SKM-1 (cell line): Measurements from ENCODE around the gene THOC7.

Experiments
- DNase-seq: peaks from one replicate; lab custom pipeline; 2025; ENCODE audit not compliant: unreplicated experiment; lab: John Stamatoyannopoulos, UW

THOC7 gene

GRCh38 chr3:63845215-63845614, 18.4 kb downstream of the THOC7 start:
- no peak for DNase-seq

DNA sequence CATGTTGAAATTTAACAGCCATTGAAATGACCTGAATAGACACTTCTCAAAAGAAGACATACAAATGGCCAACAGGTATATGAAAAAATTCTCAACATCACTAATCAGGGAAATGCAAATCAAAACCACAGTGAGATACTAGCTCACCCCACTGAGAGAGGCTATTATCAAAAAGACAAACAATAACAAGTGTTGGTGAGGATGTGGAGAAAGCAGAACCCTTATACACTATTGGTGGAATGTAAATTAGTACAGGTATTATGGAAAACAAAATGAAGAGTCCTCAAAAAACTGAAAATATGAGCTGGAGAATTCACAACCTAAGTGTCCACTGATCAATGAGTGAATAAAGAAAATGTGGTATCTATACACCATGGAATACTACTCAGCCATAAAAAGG, 21.5 kb downstream of the THOC7 start:
- no peak for DNase-seq

DNA sequence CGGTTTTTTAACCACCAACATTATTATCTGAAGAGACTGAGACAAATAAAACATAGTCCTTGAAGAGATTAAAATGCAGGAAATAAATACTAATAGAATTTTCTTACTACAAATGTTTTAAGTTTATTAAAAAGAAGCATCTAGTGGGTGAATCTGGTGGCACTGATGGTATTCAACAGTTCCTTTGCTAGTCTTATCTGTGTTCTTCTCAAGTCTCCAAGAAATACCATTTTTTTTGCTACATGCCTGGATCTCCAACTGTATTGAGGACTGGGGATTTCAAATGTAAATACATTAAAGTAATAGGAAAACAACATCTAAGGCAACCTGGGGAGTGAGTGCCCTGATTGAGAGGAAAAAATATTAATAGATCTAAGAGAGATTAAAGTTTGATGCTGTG, 21.9 kb downstream of the THOC7 start:
- DNase-seq, result no peak

GRCh38 chr3:63832395-63832794, 31.2 kb downstream of the THOC7 start:
- no peak for DNase-seq

- DNase-seq, result no peak
These were observed 33.1 kb downstream of the THOC7 start for GRCh38 chr3:63830526-63830925.

DNA sequence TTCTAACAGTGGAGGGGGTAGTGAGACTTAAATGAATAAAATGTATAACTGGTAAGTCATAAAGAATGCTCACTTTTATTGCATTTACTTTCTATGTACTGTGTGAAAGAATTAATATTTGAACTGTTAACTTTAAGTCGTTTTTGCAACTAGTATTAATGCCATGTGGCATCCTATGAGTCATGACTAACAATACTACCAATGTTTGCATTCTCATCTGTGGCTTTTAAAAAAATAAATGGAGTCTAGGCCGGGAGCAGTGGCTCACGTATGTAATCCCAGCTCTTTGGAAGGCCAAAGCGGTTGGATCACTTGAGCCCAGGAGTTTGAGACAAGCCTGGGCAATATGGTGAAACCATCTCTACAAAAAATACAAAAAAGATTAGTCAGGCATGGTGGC, 39.3 kb downstream of the THOC7 start:
- DNase-seq, result no peak

DNA sequence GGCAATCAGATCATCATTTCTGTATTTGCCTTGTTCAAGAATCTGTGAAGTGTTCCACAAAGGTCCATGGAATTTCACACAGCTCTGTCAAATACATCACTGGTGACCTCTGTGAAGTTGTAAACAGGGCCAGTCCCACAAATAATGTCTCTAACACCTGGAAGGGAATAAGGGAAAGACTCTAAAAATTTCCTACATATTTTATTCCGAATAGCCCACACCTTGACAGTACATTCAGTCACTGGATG, 44.5 kb downstream of the THOC7 start, which contains the start of gene C3orf49:
TSS of gene C3orf49 (plus strand) at position 149 of the 248 bp plus-strand sequence. CDS start 173 bp downstream, outside the sequence.
- DNase-seq, result no peak

- peak; percentile 39 for DNase-seq
These were observed 45.1 kb downstream of the THOC7 start for GRCh38 chr3:63818282-63819150.

DNA sequence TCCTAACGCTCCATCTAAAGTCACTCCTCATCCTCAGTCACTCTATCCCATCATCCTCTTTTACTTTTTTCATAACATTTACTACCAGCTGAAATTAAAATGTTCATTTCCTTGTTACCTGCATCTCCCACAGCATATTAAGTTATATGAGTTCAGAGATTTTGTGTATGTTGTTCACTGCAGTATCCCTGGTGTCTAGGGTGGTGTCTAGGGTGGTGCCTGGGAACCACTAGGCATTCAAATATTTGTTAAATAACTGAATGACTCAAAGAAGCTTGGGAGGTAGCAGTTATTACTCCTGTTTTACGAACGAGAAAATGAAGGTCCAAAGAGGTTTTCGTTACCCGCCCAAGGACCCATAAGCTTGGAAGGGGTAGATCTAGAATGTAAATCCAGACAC, 46.4 kb downstream of the THOC7 start:
- no peak for DNase-seq

DNA sequence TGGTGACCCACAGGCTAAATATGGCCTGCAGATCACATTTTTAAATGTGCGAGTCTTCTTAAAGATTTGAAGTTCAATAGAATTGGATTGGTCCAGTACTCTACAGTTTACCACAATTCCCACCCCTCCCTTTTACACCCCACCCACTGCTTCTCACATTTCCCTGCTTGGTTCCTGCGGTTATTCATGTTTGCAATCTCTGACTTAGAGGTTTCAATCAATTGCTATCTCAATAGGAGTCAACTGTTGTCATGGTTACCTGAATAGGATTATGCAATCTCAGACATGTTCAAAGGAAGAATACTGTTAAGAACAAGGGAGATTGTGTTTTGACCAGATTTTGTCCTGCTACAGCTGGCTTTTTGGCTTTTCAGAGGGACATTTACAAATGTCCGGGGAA, 49.4 kb downstream of the THOC7 start:
- no peak for DNase-seq

DNA sequence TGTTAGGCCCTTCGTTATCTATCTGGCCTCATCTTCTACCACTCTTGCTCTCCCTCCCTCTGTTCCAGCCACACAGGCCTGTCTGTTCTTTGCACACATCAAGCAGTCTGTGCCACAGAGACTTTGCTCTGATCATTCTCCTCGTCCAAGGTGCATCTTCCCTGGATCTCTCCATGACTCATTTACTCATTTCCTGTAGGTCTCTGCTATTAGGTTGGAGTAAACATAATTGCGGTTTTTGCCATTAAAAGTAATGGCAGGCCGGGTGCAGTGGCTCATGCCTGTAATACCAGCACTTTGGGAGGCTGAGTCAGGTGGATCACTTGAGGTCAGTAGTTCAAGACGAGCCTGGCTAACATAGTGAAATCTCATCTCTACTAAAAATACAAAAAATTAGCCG, 54.0 kb downstream of the THOC7 start:
- no peak for DNase-seq

DNA sequence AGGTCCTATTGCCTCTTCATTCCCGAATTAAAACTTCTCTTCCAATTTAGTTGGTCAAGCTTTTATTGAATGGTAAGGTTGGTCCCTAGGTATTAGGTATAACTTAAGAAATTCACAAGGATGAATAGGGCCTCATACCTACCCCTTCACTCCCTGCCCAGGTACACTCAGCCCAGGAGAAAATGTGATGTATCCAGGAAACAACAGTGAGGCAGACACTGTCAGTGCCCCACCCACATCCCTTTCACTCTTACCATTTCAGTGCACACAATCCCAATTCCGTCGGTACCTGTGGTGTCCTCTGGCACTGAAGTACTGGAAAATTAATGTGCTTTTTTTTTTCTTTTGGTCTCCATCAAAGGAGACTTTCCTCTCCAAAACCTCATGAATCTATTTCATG, 55.0 kb downstream of the THOC7 start:
- no peak for DNase-seq

GRCh38 chr3:63807961-63808565, 55.5 kb downstream of the THOC7 start:
- DNase-seq, result peak; percentile 50

DNA sequence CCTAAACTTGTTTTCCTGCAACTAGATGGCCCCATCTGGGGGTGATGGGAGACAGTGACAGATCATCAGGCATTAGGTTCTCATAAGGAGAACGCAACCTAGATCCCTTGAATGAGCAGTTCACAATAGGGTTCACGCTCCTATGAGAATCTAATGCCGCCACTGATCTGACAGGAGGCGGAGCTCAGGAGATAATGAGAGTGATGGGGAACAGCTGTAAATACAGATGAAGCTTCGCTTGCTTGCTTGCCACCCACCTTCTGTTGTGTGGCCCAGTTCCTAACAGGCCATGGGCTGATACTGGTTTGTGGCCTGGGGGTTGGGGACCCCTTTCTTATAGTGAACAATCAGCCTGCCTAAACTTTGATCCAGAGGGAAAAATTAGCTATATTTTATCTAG, 59.7 kb downstream of the THOC7 start:
- DNase-seq, result no peak

GRCh38 chr3:63800097-63800496, 63.5 kb downstream of the THOC7 start:
- no peak for DNase-seq

DNA sequence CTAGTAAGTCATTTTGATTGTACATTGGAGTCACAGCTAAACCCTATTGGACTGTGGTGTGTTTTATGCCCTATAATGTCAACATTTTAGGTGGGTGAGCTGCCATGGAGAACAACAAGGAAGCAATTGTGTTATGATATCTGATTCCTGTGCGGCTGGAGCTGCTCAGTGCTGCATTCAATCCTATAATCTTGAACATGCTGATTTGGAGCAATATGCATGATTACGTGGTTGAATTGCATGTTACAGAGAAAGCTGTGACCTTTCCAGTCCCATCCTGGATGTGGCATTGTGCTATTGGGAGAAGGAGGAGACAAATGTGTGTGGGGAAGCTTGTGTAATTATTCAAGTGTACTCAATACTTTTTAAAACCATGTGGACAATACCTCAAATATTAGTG, 64.7 kb downstream of the THOC7 start:
- no peak for DNase-seq

DNA sequence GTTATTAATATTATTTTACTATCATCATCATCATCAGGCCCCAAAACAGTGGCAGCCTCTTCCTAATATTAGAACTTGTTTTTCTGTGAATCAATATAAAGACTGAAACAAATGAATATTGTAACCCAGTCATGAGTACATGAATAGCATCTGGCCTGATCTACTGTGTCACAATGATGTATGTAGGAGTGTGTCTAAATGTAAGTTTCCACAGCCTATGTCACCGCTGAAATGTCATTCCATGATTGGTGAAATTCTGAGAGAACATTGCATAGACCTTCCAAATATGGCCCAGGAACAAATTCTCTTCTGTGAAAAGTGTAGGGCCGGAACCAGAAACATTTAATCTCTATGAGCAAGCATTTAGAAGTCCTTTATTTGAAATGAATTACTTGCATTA, 65.1 kb downstream of the THOC7 start:
- no peak for DNase-seq

- DNase-seq, result no peak
These were observed 68.2 kb downstream of the THOC7 start for GRCh38 chr3:63795438-63795837.

GRCh38 chr3:63791974-63792373, 71.6 kb downstream of the THOC7 start:
- DNase-seq, result no peak
